Measurements from ENCODE around the gene COMMD2.

Gene COMMD2

GRCh38 chr3:149800693-149801092 is 48.4 kb upstream of the COMMD2 start:
- H3K27me3 ChIP-seq (ENCODE audit: control insufficient read depth, low read length), result no peaks in the 10 kb centered on the region
- H3K9me3 ChIP-seq (ENCODE audit: control insufficient read depth, insufficient read depth, low read length), result no peaks in the 10 kb centered on the region
- TF ChIP-seq EZH2phosphoT487 (IDR thresholded peaks at IDR 0.05; ENCODE audit: borderline replicate concordance, low read length) (no peak), CTCF (IDR thresholded peaks at IDR 0.05; ENCODE audit: low read depth, low read length, poor library complexity, severe bottlenecking) (no peak)

GRCh38 chr3:149796026-149796425 is 43.7 kb upstream of the COMMD2 start:
- Histone ChIP-seq H3F3A (ENCODE audit: control insufficient read depth, insufficient read depth) (no peaks in the 10 kb centered on the region), H3K27me3 (ENCODE audit: control insufficient read depth, low read length) (peaks cover 3% of the 10 kb centered on the region), H3K9me2 (replicated peaks; ENCODE audit: control insufficient read depth, low read length) (no peaks in the 10 kb centered on the region), H3K36me3 (ENCODE audit: control insufficient read depth, low read length) (no peaks in the 10 kb centered on the region), H4K20me1 (ENCODE audit: control insufficient read depth, insufficient read depth, low read depth, low read length) (no peaks in the 10 kb centered on the region), H3K79me2 (ENCODE audit: control insufficient read depth, low read length) (no peaks in the 10 kb centered on the region), H3K27ac (ENCODE audit: low read depth, low read length) (no peak overlapping the region), H3K4me1 (ENCODE audit: control insufficient read depth, low read length) (peaks cover 3% of the 10 kb centered on the region; the same call in 1 of the 2 replicates), H3K4me3 (ENCODE audit: low read length) (no peak overlapping the region), H3K9me3 (ENCODE audit: control insufficient read depth, insufficient read depth, low read length) (no peaks in the 10 kb centered on the region), H3K4me2 (ENCODE audit: low read length) (no peak overlapping the region)
- TF ChIP-seq EZH2phosphoT487 (IDR thresholded peaks at IDR 0.05; ENCODE audit: borderline replicate concordance, low read length), result no peak
- TF ChIP-seq CTCF (IDR thresholded peaks at IDR 0.05; ENCODE audit: low read depth, low read length, poor library complexity, severe bottlenecking), result no peak

More at GRCh38 chr3:149800693-149801092, 48.4 kb upstream of the COMMD2 start:
- no peak overlapping the region for H3K4me3 ChIP-seq (ENCODE audit: low read length)
- no peaks in the 10 kb centered on the region for H4K20me1 ChIP-seq (ENCODE audit: control insufficient read depth, insufficient read depth, low read depth, low read length)
- H3K79me2 ChIP-seq (ENCODE audit: control insufficient read depth, low read length), result no peaks in the 10 kb centered on the region
- H3K36me3 ChIP-seq (ENCODE audit: control insufficient read depth, low read length), result no peaks in the 10 kb centered on the region
- no peak overlapping the region for H3K4me2 ChIP-seq (ENCODE audit: low read length)
- peaks cover 3% of the 10 kb centered on the region; the same call in 1 of the 2 replicates for H3K4me1 ChIP-seq (ENCODE audit: control insufficient read depth, low read length)
- H3K27ac ChIP-seq (ENCODE audit: low read depth, low read length), result no peak overlapping the region
- no peaks in the 10 kb centered on the region for H3K9me2 ChIP-seq (replicated peaks; ENCODE audit: control insufficient read depth, low read length)
- H3F3A ChIP-seq (ENCODE audit: control insufficient read depth, insufficient read depth), result no peaks in the 10 kb centered on the region

DNA sequence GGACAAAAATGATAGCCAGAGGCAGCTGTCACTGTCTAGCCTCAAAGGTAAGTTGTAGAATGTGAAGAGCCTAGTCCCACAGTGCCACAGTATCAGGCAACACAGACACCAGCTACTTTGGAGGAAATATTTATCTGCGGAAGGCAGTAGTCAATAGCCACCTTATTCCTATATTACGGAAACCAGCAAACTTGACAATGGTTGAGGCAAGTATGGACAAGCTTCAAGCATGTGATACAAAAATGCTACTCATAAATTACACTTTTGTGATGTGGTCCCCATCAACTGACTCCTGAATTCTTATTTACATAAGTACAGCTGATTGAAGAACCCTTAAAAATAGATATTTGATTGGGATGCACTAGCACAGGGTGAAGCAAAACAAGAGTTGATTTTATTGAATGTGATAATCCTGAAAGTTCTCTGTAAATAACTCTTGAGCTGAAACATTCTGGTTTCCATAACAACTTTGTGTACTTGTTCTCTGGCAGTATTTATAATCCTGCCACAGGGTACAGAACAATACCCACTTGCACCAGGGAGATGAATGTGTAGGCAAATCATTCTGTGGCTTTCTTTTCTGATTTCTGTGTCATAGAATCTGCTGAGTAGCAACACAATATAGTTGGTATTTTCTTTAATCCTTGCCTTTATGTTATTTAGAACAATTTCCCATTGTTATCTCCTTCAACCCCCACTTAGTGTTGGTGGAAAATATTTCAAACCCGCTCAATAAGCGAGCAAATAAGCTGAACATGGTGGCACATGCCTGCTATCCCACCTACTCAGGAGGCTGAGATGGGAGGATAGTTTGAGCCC is 40.4 kb upstream of the COMMD2 start, which contains the start of gene ANKUB1:
TSS of gene ANKUB1 (minus strand) at position 103 of the 819 bp plus-strand sequence. CDS start 188 bp downstream, outside the sequence.
- no peak within 1 kb of the TSS for H3K4me2 ChIP-seq (ENCODE audit: low read length)
- no peaks in the 10 kb centered on the region for H3K79me2 ChIP-seq (ENCODE audit: control insufficient read depth, low read length)
- H3F3A ChIP-seq (ENCODE audit: control insufficient read depth, insufficient read depth), result no peaks in the 10 kb centered on the region
- H3K9me3 ChIP-seq (ENCODE audit: control insufficient read depth, insufficient read depth, low read length), result no peaks in the 10 kb centered on the region
- H4K20me1 ChIP-seq (ENCODE audit: control insufficient read depth, insufficient read depth, low read depth, low read length), result no peaks in the 10 kb centered on the region
- H3K4me3 ChIP-seq (ENCODE audit: low read length), result no peak within 1 kb of the TSS
- H3K36me3 ChIP-seq (ENCODE audit: control insufficient read depth, low read length), result no peaks in the 10 kb centered on the region
- H3K4me1 ChIP-seq (ENCODE audit: control insufficient read depth, low read length), result no peaks in the 10 kb centered on the region
- no peak for TF ChIP-seq CTCF (IDR thresholded peaks at IDR 0.05; ENCODE audit: low read depth, low read length, poor library complexity, severe bottlenecking)
- TF ChIP-seq EZH2phosphoT487 (IDR thresholded peaks at IDR 0.05; ENCODE audit: borderline replicate concordance, low read length), result no peak
- no peaks in the 10 kb centered on the region for H3K9me2 ChIP-seq (replicated peaks; ENCODE audit: control insufficient read depth, low read length)
- no peak within 1 kb of the TSS for H3K27ac ChIP-seq (ENCODE audit: low read depth, low read length)
- H3K27me3 ChIP-seq (ENCODE audit: control insufficient read depth, low read length), result peaks cover 8% of the 10 kb centered on the region

All from DOHH2 (cell line).